ENCODE results near the gene CLECL1.
"Not testable (repeated sequence)": the region's sequence is repeated elsewhere in the genome, so short reads cannot be mapped to it uniquely, and the experiment has no call there.

The CLECL1 gene

GRCh38 chr12:9718968-9719367, 13.9 kb downstream of the CLECL1 start:
- no peak for DNase-seq

DNA sequence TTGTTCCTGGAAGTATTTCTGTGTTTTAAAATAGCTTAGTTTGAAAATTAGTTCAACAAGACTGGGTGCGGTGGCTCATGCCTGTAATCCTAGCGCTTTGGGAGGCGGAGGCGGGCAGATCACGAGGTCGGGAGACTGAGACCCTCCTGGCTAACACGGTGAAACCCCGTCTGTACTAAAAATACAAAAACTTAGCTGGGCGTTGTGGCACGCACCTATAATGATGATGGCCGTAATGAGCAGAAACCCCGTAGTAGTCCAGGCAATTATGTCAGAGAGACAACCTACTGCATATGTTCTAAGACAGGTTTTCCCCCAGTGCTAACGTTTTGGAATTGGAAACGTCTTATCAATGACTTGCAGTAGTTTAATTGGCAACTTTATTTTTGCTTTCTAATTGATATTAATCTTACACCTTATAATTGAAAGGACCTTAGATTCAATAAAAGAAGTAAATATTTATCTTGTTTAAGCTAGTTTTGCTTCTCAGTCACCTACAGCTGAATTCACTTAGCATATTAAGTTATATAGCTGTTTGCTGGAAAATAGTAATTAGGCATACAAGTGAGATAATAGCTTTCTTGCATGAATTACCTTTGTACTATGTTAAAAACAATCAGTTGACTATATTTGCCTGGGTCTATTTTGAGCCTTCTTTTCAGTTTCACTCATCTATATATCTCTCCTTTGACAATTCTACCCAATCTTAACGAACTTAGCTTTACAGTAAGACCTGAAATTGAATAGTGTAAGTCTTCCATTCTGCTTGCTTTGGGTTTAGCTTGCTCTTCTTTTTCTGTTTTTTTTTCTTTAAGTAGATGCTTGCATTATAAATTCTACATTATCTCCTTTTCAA, 15.6 kb downstream of the CLECL1 start:
- DNase-seq = no peak

- DNase-seq = not testable (repeated sequence)
Measured at GRCh38 chr12:9713032-9713558, 19.8 kb downstream of the CLECL1 start.

GRCh38 chr12:9711664-9712063, 21.2 kb downstream of the CLECL1 start:
- no peak for DNase-seq

DNA sequence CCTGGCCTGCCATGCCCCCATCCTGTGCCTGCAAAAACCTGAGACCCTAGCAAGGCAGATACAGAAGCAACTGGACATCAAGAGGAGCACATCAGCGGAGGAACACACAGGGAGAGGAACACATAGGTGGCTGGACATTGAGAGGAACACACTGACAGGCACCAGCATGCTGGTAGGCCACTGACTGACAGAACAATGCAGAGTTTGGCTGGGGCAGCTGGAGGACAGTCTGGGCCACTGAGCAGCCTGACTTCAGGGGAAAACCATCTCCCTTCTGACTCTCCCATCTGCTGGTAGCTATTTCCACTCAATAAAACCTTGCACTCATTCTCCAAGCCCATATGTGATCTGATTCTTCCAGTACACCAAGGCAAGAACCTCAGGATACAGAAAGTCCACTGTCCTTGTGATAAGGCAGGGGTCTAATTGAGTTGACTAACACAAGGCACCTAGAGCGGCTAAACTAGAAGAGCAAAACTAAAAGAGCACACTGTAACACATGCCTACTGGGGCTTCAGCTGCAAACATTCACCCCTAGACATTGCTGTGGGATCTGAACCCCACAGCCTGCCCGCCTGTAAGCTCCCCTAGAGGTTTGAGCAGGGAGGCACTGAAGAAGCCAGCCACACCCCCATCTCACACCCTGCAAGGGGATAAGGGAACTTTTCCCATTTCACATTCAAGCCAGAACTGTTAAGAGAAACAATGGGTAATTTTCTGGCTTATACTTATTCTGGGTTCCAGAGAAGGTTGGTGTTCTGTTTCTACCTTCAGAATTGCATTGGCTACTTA, 22.1 kb downstream of the CLECL1 start:
- DNase-seq = no peak

DNA sequence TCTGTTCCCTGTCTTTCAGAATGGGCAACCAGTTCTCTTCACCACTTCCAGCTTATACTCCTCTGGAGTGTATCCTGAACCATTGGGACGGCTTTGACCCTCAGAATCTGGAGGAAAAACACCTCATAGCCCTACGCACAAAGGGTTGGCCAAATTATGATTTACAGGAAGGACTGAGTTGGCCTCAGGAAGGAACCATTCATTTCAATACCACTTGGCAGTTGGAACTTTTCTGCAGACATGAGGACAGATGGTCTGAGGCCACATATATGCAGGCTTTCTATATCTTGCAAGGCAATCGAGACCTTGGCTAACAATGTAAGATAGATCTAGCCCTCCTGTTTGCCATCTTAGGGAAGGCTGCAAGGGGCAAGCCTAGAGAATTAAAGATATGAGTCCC, 24.0 kb downstream of the CLECL1 start:
- DNase-seq = no peak

- peak; percentile 66 to 79 for DNase-seq
Measured at GRCh38 chr12:9707864-9708808, 24.8 kb downstream of the CLECL1 start.

DNA sequence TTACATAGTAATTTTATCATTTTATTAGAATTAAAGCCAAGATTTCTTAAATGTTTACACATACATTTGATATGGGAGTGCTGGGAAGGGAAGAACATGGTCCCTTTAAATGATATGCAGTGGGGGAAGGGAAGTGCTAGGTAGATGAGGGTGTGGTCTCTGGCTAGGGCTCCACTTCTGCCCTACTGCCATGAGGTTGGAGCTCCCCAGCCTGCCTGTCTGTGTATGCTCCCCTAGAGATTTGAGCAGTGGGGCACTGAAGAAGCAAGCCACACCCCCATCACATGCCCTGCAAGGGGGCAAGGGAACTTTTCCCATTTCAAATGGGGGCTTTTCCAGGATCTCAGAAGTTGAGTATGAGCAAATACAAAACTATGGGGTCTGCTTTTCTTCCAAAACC, 25.5 kb downstream of the CLECL1 start:
- no peak for DNase-seq

DNA sequence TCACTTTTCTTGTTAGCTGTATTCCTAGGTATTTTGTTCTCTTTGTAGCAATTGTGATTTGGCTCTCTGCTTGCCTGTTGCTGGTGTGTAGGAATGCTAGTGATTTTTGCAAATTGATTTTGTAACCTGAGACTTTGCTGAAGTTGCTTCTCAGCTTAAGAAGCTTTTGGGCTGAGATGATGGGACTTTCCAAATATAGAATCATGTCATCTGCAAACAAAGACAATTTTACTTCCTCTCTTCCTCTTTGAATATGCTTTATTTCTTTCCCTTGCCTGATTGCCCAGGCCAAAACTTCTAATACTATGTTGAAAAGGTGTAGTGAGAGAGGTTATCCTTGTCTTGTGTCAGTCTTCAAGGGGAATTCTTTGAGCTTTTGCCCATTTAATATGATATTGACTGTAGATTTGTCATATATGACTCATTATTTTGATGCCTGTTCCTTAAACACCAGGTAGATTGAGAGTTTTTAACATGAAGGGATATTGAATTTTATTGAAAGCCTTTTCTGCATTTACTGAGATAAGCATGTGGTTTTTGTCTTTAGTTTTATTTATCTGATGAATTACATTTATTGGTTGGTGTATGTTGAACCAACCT, 26.7 kb downstream of the CLECL1 start:
- DNase-seq = no peak

- not testable (repeated sequence) for DNase-seq
Measured at GRCh38 chr12:9704561-9704960, 28.3 kb downstream of the CLECL1 start.

- DNase-seq = peak; percentile 35 to 50
Measured at GRCh38 chr12:9702255-9702654, 30.6 kb downstream of the CLECL1 start.

- DNase-seq = no peak
Measured at GRCh38 chr12:9701380-9702154, 31.3 kb downstream of the CLECL1 start.

GRCh38 chr12:9700606-9700956, 32.3 kb downstream of the CLECL1 start:
- DNase-seq = no peak

DNA sequence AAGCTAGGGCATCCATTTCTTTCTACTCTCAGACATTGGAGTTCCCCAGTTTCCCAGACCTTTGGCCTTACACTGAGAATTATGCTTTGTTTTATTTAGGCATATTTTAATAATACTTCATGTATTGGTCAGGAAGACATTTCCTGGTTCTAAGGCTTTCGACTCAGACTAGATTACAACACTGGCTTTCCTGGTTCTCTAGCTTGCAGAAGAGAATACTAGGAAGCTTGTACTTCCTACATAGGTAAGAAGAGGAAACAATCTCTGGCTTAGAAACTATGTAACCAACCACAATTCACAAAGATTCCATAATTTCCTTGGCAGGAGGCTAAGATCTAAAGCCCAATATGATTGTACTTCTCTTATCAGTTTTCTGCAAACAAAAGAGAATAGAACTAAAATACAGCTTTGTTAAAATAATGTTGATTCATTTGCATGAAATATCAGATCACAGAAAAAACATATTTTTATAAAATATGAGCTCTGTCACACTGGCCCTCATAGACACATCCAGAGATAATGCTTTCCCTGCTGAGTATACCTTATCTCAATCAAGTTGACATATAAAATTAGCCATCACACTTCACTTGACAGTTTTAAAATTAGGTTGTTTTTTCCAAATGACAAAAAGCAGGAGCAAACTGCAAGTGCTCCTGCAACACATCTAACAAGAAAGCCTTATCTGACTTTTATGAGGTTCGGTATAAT, 32.8 kb downstream of the CLECL1 start:
- DNase-seq = no peak

- no peak for DNase-seq
Measured at GRCh38 chr12:9699269-9699897, 33.5 kb downstream of the CLECL1 start.

DNA sequence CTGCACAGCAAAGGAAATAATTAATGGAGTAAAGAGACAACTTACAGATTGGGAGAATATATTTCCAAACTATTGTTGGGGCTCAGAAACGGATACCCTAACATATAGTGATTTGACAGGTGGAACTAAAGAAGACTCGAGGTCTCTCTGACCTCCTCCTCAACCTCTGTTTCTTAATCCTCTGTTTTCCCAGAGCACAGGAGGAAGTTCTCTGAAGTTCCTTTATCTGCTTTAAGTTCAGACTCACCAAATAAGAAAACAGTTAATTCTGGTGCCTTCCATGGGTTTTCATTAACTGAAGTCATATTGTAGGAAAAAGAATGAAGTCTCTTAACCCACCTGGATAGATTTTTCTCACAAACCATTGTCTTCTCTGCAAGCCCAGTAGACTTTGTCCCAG, 34.2 kb downstream of the CLECL1 start:
- no peak for DNase-seq

GRCh38 chr12:9697619-9698018, 35.3 kb downstream of the CLECL1 start:
- DNase-seq = no peak

DNA sequence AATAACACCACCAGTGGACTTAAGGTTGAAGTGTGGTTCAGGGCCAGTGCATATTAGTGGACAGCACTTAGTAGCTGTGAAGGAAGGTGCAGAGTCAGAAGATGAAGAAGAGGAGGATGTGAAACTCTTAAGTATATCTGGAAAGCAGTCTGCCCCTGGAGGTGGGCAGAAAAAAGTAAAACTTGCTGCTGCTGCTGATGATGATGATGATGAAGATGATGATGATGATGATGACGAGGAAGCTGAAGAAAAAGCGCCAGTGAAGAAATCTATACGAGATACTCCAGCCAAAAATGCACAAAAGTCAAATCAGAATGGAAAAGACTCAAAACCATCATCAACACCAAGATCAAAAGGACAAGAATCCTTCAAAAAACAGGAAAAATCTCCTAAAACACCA, 37.2 kb downstream of the CLECL1 start:
- DNase-seq = not testable (repeated sequence)

GRCh38 chr12:9695150-9695549, 37.7 kb downstream of the CLECL1 start:
- not testable (repeated sequence) for DNase-seq

DNA sequence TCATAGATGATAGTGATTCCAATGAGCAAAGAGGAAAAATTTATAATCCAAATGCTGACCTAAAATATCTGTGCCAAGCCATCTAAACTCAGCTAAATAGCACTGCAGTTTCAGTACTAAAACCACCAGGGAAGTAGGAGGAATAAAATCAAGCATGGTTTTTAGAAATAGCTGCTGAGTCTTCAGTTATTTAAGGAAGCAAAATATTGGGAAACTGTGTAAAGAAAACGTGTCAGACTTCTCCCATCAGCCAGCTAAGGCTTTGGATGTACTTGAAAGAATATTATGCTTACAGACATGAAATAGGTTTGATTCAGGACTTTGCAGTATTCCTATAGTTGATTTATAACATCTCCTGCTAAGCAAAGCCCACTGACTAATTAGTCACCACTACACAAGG, 38.7 kb downstream of the CLECL1 start:
- DNase-seq = no peak

Data from activated CD4-positive, alpha-beta T cell treated with anti-CD3 and anti-CD28 coated beads, Interleukin-2, amount 50 U/mL, for 48 hours (primary cell).